HG03196 (cell line): ENCODE measurements around the gene NRXN3.

Experiments
- ATAC-seq: cut with Tn5 transposase; IDR thresholded peaks from one replicate; pipeline ENCODE4 v1.9.1; 2021; ENCODE audit not compliant: unreplicated experiment

The NRXN3 gene

DNA sequence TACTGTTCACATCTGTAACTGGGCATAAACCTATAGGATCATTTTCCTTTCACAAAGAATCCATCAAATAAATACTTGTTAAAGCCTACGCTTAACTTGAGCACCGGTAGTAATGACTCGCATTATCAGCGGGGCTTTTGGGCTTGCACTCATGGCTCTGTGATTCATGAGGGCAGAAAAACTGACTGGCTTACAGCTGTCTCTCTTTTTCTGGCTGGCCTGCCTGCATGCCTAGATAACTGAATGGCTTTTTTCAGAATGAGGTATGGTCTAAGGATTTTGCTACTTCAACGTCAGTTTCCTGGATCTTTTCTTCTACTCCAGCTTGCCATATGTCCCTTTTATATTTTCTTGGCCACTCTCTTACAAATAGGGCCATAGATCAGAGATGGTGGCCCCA, 531.1 kb downstream of the NRXN3 start:
- no peak for ATAC-seq

DNA sequence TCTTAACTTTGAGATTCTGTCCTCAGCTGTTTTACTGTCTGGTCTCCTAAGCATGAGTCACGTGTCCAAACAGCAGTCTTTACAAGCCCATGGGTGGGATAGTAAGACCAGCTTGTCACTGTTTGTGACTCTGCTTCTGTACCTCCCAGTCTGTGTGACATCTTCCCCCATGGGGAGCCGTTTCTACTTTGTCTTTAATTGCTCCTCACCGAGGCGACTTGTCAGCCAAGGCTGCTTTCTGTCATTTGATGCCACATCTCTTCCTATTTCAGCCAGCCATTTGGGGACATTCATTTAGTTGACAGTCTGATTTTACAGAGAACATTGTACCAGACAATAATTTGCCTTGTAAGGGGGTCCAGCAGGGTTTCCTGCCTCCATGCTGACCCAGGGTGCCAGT, 534.8 kb downstream of the NRXN3 start:
- no peak for ATAC-seq

DNA sequence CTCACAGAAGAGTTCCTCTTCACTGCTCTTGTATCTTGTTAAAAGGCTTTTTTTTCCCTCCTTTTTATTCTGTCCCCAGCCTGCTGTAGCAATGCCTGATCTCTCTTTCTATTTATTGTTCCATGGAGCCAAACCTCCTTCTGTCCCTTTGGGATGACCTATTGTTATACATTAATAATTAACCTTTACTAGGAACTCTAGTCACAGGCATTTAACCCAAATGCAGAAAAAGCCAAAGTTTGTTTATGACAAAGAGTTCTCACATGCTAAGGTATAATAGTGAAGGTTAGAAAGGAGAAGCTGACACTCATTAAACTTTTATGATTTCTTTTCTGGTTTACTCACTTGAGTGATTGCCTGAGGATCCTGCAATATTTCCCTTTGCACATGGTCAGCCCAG, 535.8 kb downstream of the NRXN3 start:
- no peak for ATAC-seq

DNA sequence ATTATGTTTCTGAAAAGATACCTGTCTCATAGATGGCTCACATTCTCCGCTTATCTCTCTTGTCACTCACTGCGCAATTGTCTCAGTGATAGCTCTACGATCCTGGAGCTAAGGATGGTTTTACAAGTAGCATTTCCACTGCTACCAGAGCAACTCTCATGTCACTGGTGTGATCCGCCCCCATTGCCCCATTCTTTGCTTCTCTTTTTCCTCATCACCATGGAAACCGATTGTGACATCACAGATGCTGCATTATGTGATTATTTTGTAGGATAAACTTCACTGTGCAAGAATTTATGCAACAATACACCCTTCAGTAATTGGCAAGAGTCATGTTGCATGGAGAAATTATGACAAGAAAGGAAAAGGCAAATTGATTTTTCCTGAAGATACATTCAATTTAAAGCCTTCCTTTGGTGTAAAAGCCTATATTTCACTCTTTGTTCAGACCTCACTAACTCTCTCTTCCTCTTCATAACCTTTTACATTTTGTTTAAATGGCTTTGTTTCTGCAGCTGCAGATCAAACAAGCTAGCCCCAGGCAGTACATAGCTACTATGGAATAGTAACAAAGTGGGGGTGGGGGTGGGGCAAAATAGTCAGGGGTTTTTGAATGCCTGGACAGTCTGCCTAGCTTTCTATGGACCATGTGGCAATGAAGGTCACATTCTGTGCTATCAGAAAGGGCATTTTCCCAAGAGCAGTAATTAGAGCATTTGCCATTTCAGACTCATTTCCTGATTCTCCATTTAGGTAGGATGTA, 539.8 kb downstream of the NRXN3 start:
- ATAC-seq, result no peak

DNA sequence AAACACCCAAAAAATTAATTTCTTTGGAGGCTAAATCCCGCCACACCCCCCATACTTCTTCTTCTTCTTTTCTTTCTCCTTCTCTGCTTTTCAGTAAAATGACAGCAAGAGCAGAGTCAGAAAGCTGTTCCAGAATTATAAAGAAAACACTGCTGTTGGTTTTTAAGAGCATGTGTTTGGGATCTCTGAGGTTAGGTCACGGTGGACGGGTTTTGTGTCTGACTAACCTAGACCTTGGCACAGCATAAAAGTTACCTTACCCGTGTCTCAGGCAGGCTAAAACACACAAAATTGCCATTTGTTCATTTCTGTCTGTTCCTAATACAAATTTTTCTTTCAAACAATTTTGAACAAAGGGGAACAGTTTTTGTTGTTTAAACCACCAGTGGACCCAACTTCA, 540.8 kb downstream of the NRXN3 start:
- no peak for ATAC-seq

DNA sequence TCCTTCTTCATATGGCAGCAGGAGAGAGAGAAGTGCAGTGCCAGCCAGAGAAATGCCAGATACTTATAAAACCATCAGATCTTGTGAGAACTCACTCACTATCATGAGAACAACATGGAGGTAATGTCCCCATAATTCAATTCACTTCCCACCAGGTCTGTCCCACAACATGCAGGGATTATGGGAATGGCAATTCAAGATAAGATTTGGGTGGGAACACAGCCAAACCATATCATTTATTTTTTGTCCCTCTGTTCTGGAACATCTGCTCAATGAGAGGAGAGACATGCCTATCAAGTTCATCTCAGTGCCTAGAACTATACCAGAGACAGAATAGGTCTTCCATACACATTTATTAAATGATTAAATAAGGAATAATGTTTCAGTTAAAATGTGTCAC, 543.5 kb downstream of the NRXN3 start:
- no peak for ATAC-seq

DNA sequence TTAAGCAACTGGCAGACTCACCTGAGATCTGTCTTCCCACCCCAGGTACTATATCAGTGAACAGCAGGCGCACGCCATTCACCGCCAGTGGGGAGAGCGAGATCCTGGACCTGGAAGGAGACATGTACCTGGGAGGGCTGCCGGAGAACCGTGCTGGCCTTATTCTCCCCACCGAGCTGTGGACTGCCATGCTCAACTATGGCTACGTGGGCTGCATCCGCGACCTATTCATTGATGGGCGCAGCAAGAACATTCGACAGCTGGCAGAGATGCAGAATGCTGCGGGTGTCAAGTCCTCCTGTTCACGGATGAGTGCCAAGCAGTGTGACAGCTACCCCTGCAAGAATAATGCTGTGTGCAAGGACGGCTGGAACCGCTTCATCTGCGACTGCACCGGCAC, 544.5 kb downstream of the NRXN3 start:
- ATAC-seq, result no peak

DNA sequence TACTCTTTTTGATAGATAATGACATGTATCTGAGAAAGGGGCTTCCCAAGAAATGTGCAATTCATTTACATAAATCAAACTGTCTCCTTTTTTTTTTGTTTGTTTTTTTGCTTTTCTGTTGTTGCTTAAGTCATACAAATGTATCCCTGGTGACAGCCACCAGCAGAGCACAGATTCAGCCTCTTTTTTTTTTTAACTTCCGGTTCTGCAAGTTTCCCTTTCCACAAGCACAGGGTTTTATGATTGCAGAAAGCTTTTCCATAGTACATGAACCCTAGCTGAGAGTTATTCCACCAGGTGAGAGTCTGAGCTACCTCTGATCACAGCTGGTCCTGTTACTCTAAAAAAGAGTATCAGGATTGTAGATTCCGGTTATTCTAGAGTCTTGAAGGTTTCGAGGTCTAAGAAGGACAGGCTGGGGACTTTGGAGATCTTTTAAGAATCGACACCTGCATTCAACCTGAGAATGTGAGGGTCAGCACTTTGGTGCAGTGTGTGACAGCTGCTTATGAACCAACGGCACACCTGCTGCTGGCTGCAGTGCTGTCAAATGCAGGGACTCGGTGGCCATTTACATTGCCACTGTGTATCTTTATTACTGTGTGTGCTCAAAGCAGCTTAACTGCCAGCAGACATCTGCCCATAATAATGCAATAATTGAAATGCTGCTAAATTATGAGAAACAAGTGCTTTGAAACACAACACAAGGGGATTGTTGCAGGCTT, 551.7 kb downstream of the NRXN3 start:
- no peak for ATAC-seq

DNA sequence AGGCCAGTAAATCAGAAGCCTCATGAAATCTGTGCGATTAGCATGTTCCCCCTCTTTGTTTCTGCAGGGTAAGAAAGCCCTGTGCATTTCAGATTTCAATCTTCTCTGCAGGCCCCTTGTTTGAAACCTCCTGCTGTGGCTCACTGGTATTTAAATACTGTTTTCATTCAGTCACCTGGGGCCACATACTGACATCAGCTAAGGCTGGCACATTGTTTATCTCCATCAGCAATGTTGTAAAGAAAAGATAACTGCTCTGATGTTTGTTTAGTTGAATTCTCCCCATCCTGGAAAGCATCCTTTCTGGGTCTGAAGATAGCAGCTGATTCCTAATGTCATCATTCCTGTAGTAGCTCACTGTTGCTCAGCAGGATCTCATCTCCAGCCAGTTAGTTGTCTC, 554.9 kb downstream of the NRXN3 start:
- ATAC-seq, result no peak

DNA sequence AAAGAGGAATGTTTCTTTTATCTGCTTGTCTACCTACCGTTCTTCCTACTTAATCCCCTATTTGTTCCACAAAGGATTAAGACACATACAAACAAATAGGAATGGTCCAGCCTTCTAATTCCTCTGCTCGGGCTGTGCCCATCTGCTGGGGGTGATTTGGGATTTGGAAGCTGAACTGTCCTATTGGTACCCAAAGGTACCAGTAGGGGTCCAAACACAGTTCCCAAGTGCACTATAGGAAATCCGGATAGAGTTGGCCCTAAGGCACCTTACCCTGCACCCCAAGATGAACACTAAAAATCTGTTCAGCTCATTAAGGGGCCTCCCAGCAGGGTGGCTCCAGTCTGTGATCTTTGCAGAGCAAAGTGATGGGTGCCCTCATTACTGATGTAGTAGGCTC, 566.9 kb downstream of the NRXN3 start:
- ATAC-seq, result no peak

DNA sequence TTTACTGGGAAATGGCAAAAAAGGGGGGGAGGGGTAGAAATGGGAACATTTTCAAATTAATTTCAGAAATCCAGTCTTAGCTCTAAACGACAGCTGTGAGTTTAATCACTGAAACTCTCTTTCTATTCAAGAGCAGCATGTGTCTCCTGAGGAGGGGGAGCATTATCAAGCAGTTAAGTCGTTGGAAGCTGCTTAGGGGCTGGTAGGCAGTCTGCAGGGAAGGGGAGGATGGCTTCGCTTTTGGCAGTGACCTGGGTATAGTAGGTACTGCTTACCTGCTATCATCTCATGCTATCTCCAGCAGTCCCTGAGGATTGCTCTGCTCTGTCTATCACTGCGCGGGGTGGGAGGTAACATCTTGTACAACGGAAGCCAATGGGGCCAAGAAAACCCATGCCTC, 567.4 kb downstream of the NRXN3 start:
- ATAC-seq, result no peak

DNA sequence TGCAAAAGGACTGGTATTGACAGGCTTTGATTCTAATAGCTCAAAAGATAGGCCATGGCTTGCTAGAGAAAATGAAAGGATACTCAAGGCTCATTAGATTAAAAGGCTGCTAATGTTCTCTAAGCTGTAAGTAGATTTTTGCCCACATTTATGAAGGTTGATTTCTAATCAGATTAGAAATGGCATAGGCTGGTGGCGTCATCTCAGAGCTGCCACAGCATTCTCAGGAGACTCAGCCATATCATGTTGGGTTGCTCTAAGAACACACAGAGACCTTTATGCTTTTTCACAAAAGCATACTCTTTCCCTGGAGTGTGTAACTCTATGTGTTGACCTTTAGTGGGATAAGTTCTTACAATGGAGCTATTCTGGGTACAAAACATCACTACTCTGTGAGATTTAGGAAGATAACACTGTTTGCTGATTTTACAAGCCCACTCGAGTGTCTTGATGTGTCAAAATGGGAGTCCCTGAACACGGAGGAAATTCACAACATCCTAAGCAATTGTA, 576.0 kb downstream of the NRXN3 start:
- ATAC-seq, result no peak

DNA sequence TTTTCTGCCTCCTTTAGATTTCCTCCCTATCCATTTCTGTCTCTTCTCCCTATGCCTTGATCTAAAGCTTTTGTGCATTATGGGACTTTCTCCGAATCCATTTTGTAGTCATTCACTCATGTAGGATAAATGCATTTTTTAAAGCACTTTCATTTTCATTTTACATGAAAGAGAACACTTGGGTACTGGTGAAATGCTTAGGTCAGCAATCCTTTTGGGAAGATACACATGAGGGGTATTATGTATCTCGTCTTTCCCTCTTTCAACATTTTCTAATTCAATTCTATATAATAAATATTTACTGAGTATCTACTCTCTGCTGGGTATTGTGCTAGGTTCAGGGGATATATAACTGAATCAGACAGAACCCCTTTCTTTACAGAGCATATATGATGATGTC, 577.6 kb downstream of the NRXN3 start:
- ATAC-seq, result no peak

DNA sequence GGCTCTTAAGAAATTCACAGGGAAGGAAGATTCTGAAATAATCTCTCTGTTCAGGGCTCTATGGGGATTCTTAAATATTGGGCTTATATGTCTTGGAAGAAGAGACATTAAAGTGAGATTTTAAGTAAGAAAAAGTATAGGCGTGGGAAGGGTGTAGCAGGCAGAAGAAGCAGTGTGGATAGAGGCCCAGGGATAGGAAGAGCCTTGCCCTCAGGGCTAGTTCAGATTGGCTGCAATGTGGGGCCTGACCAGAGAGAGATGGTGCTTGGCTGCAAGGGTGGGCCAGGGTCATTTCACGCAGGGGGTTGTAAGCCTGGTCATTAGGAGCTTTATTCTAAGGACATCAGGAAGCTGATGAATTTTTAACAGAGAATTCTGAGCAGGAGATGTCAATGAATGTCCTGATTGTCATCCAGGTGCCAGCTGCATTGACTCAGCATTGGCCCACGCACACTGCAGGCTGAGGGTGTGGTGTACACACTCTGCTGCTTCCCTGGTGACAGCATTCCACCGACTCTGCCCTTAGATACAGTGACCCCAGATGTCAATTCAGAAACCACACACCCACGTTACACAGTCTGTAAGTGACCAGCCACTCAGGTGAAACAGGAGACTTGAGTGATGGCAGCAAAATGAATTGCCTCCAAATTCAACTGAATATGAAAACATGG, 582.5 kb downstream of the NRXN3 start:
- no peak for ATAC-seq

DNA sequence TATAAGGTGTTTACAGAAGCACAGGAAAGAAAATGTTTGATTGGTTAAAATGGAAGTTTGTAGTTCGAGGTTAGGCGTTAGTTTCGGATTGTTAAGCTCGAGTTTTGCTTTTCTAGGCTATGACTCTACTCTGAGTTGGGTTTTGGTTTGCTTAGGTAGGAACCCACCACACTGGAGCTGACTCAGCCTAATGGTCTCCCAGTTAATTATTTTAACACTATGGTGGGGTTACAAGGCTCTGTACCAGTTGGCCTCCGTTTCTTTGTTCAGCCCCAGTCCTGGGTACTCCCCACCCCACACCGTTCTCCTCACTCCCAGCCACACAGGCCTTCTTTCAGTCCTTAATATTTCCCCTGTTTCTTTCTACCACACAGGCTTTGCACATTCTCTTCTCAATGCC, 583.9 kb downstream of the NRXN3 start:
- ATAC-seq, result no peak

DNA sequence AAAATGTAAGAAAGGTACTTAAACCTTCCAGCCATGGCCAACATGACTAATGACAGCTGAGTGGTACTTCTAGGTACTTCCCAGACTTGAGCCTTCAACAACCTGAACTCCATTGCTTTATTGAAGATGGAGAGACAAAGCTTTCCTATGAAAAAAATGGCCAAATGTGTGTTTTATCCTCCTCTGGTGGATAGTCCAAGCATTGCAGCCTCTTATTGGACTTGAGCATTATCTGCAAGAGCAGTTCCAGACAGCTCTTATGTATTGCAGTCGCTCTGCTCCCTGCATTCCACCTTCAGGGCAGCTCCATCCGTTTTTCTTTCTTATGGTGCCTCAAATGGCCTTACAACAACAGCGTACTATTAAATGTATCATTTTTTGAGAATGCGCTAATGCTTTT, 588.2 kb downstream of the NRXN3 start:
- peak; percentile 76 for ATAC-seq

DNA sequence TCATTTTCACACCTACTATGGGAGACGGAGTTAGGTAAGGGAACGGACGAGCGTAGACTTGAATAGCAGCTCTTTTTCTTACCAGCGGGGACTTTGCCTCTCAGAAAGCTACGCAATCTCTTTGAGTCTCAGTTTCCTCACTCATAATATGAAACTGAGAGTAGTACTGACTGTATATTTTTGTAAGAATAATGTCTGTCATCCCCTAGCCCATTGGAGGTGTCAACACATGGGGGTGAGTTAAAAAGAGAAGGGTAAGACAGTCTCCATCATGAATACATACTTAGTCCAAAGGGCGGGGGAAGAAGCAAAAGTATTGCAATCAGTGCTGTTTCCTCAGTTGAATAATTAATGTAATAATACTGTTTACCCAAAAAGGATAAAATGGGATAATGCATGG, 592.2 kb downstream of the NRXN3 start:
- no peak for ATAC-seq

DNA sequence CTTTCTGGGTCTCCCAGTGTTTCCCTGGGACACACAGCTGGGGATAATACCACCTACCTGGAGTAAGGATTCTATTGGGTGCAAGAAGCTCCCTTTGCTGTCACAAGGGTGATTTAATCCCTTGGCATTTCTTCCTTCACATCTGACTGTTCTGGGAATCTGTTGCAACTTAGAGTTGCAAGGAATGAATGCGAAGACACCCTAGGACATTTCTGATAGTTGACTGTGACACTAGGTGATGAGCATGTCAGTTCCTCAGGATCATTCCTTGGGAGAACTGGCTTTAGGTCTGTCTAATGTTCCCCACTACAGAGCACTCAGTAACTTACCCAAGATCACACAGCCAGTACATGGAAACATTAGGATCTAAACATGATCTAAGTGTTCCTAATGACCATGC, 593.6 kb downstream of the NRXN3 start:
- no peak for ATAC-seq

DNA sequence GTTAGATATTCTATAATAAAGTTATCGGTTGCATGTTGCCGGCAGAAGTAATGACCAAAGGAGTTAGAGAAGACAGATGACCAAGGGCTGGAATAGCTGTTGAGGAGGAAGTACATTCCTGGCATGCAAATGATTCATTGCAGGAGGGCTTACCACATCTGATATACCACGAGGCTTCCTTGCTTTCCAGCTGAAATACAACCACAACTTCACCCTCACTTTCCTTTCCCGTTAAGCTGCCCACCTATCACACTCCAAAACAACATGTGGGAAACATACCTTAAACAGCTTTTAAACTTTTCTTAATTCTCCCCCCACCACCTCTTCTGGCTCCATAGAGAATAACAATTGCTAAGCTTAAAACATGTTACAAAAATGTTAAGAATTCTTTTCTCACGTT, 594.1 kb downstream of the NRXN3 start:
- no peak for ATAC-seq

DNA sequence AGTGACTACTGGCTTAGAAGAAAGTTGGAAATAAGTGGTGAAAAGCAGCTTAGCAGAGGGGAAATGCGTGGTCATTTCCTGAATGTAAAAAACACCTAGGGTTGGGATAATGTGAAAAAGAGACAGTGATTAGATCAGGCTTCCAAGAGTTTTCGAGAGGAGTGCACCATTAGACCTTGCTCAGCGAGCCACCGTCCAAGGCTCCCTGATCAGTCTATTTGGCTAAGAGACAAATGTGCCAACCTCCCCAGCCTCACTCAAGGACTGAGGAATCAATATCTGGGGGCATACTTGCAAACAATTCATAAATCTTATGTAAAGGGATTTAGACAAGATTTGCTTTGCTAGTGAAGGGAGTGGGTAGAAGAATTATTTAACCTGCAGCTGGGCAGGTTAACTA, 594.5 kb downstream of the NRXN3 start:
- no peak for ATAC-seq

DNA sequence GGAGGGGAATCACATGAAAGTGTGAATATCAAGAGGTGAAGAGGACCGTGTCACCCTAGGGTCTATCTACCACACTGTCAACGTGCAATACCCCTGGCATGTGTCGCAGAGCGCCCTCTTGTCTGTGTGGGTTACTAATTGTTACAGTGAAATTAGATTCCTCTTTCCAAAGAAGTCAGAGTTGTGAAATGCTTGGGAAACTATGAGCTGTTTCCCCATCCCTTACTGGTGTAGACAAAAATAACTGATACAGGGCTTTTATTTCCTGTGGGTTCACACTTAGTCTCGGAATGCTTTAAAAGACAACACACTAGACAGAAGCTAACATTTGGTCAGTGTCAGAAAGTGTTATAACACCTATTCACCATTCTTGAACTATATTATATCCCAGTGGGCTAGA, 597.3 kb downstream of the NRXN3 start:
- ATAC-seq, result no peak

DNA sequence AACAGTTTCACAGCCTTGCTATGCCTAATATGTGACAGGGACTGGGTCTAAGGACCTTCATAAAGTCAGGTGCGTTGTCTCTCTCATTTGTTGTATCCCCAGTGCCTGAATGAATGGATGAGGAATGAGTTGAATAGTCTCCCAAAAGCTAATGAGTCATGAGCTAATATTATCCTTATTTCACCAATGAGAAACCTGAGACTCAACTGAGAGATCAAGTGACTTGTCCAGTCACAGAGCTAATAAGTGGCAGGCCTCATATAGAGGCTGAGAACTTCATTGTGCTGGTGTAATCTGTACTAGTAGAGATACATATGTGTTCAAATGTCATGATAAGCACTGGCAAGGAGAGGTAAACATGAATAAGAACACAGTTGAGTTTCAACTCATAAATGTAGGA, 612.4 kb downstream of the NRXN3 start:
- no peak for ATAC-seq
